NCI-H2227 (cell line): ENCODE measurements around the gene GYPC.
"Not testable (repeated sequence)": the region's sequence is repeated elsewhere in the genome, so short reads cannot be mapped to it uniquely, and the experiment has no call there.

Source experiments
- DNase-seq: peaks from one replicate; lab custom pipeline; 2025; ENCODE audit not compliant: unreplicated experiment; lab: John Stamatoyannopoulos, UW

GYPC gene

GRCh38 chr2:126698376-126698775 lies 42.4 kb downstream of the GYPC start:
- no peak for DNase-seq

- no peak for DNase-seq
These were observed 43.1 kb downstream of the GYPC start for GRCh38 chr2:126699018-126699417.

GRCh38 chr2:126699716-126700581 lies 44.0 kb downstream of the GYPC start:
- no peak for DNase-seq

GRCh38 chr2:126700677-126701076 lies 44.7 kb downstream of the GYPC start:
- DNase-seq: no peak

- DNase-seq: no peak
These were observed 47.4 kb downstream of the GYPC start for GRCh38 chr2:126703311-126703710.

GRCh38 chr2:126704434-126705160 lies 48.6 kb downstream of the GYPC start:
- DNase-seq: no peak

GRCh38 chr2:126707191-126707590 lies 51.2 kb downstream of the GYPC start:
- no peak for DNase-seq

GRCh38 chr2:126707941-126708340 lies 52.0 kb downstream of the GYPC start:
- no peak for DNase-seq

GRCh38 chr2:126714191-126714965 lies 58.4 kb downstream of the GYPC start:
- no peak for DNase-seq

- DNase-seq: no peak
These were observed 59.2 kb downstream of the GYPC start for GRCh38 chr2:126715111-126715510.

GRCh38 chr2:126715576-126716406 lies 59.8 kb downstream of the GYPC start:
- no peak for DNase-seq

- DNase-seq: not testable (repeated sequence)
These were observed 61.3 kb downstream of the GYPC start for GRCh38 chr2:126717277-126717676.

GRCh38 chr2:126717928-126718327 lies 62.0 kb downstream of the GYPC start:
- no peak for DNase-seq

GRCh38 chr2:126719191-126719832 lies 63.4 kb downstream of the GYPC start:
- no peak for DNase-seq

- no peak for DNase-seq
These were observed 63.9 kb downstream of the GYPC start for GRCh38 chr2:126719833-126720351.

GRCh38 chr2:126720638-126721037 lies 64.7 kb downstream of the GYPC start:
- no peak for DNase-seq

- DNase-seq: no peak
These were observed 66.1 kb downstream of the GYPC start for GRCh38 chr2:126722081-126722480.

- no peak for DNase-seq
These were observed 66.6 kb downstream of the GYPC start for GRCh38 chr2:126722546-126722945.

GRCh38 chr2:126723281-126723815 lies 67.4 kb downstream of the GYPC start:
- DNase-seq: no peak

GRCh38 chr2:126725580-126725979 lies 69.6 kb downstream of the GYPC start:
- DNase-seq: no peak
